Hepatocyte (in vitro differentiated cells): ENCODE measurements around the gene VIPR2.

ENCODE experiments used
- CTCF ChIP-seq: fragments of 200-600 bp; sonication (generic); IDR thresholded peaks from 2 replicates; pipeline ENCODE4 v1.5.1; 2016; ENCODE audit warnings: antibody characterized with exemption, mild to moderate bottlenecking; ENCODE audit not compliant: poor library complexity
- EZH2 ChIP-seq: fragments of 200-600 bp; sonication (generic); IDR thresholded peaks from 2 replicates; pipeline ENCODE4 v1.6.1; 2016; ENCODE audit warnings: antibody characterized with exemption, mild to moderate bottlenecking, borderline replicate concordance
- EZH2phosphoT487 ChIP-seq: fragments of 200-600 bp; sonication (generic); IDR thresholded peaks from one replicate; pipeline ENCODE4 v1.6.1; 2018; ENCODE audit warnings: antibody characterized with exemption, mild to moderate bottlenecking, low read depth, moderate library complexity; ENCODE audit not compliant: unreplicated experiment, severe bottlenecking

- TF ChIP-seq CTCF = no peak
- no peak for TF ChIP-seq EZH2
- TF ChIP-seq EZH2phosphoT487 = no peak
These were observed 15.1 kb upstream of the VIPR2 start for GRCh38 chr7:159159731-159160130.
